Right renal pelvis (tissue), 4 donors: ENCODE measurements around the gene FXYD2. TPM values are rescaled to one million over a fixed set of nuclear protein-coding genes. Genes with fewer than 3 reads are reported as not detected.

ENCODE experiments used
- DNase-seq, 4 donors: peaks; one replicate each; pipeline ENCODE4 v3.0.0-alpha.2; 2013; ENCODE audit warnings: low read depth in 4 of 4, low spot score in 3 of 4, missing footprints in 1 of 4
- polyA plus RNA-seq, 4 donors: library from polyadenylated mRNA; unstranded; fragments of 120-200 nt; gene quantifications; one replicate each; pipeline ENCODE4 v1.2.1, GENCODE V29; 2013; ENCODE audit not compliant: insufficient read length in 4 of 4

The FXYD2 gene
- polyA plus RNA-seq, 4 donors = 408 to 622 (median 443) TPM

DNA sequence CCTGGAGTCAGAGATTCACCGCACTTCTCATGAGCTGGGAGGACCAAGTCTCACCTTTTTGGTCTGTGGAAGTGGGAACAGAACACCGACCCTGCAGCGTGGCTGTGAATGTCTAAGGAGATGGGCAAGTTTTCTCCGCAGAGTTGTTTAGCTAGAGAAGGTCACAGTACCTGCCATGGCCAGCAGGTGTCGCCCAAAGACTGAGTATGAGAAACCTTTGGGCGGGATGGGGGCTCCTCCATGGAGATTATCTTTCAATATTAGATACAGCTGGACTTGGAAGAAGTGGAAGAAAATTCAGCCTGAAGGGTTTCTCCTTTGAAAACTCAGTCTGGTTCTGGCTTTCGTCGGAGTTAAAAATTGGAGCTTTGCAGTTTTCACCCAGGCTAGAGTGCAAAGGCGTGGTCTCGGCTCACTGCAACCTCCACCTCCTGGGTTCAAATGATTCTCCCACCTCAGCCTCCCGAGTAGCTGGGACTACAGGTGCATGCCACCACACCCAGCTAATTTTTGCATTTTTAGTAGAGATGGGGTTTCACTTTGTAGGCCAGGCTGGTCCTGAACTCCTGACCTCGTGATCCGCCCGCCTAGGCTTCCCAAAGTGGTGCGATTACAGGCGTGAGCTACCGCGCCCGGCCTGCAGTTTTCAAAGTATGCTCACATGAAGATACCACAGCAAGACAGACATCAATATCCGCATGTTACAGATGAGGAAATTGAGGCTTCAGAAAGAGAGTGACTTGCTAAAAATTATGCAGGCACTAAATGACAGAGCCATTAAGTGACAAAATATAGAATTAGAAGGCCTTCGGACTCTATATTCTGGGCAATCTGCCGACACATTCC, 16.8 kb downstream of the FXYD2 start:
- no peak for DNase-seq

DNA sequence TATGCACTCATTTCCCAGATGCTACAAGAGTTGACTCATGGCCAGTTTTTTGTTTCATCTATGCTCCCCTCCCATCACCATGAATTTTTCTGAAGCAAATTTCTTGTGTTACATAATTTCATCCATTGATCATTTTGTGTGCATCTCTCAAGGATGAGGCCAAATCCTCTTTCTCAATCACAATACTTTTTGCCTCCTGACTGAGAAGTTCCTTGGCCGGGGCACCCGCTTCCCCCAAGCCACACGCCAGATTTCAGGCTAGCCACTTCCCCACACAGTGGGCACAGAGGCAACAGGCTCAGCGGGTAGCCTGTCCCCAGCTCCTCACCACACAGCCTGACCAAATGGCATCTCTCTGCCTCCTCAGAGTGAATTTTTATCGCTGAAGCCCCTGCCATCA, 17.7 kb downstream of the FXYD2 start:
- no peak for DNase-seq

- DNase-seq = no peak
These were observed 19.5 kb downstream of the FXYD2 start for GRCh38 chr11:117805045-117805444.

- no peak for DNase-seq
These were observed 20.6 kb downstream of the FXYD2 start for GRCh38 chr11:117803896-117804295.

- no peak for DNase-seq
These were observed 24.9 kb downstream of the FXYD2 start for GRCh38 chr11:117799634-117800033.

DNA sequence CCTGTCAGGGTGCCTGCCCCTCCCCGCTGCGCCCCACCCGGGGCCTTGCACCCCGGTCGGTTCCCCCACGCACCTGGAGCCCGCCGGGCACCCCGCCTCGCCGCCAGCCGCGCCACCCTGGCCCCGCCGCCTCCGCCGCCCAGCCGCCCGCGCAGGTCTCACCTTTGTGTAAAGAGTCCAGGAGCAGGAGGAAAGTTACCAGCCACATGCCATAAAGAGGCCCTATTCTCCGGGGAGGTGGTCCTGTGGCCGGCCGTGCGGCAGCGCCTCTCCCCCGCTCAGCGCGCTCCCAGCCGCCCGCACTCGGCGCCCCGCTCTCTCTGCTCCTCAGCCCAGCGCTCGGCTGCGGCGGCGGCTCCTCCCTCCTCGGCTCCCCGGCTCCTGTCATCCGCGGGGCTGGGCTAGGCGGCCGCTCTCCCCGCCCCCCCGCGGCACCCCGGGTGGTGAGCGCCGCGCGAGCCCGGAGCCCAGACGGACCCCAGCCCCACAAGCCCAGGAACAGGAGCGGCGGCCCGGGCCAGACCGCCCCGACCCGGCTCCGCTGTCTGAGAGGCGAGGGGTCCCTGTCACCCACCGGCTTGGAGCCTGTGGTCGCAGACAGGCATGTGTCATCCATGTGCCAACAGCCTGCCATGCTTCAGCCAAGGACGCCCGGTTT, 27.5 kb downstream of the FXYD2 start, which contains the start of gene DSCAML1:
DSCAML1 (minus strand) TSS at position 345 of the 658 bp plus-strand sequence; CDS start at position 208, 137 bp downstream.
- DNase-seq = no peak

- DNase-seq = no peak
These were observed 28.1 kb downstream of the FXYD2 start for GRCh38 chr11:117796456-117796871.

- no peak for DNase-seq
These were observed 28.7 kb downstream of the FXYD2 start for GRCh38 chr11:117795638-117796455.

GRCh38 chr11:117794772-117795629, 29.5 kb downstream of the FXYD2 start:
- no peak for DNase-seq

DNA sequence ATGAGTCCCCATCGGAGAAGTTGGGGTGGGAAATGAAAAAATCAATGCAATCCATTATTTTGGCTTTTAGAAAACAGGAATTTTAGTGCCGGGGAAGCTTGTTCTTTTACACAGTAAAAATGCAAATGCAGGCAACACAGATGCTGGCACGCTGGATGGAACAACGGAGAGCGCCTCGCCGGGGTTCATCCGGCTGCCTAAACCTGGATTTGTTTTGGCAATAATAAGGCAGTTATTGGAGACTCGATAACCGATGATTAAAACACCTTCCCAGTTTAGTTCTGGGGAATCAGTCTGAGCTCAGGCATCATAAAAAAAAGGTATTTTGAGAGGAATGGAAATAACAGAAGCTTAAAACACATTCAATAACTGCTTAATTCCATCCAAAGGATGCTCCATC, 30.4 kb downstream of the FXYD2 start:
- no peak for DNase-seq

GRCh38 chr11:117793583-117793982, 31.0 kb downstream of the FXYD2 start:
- DNase-seq = no peak

DNA sequence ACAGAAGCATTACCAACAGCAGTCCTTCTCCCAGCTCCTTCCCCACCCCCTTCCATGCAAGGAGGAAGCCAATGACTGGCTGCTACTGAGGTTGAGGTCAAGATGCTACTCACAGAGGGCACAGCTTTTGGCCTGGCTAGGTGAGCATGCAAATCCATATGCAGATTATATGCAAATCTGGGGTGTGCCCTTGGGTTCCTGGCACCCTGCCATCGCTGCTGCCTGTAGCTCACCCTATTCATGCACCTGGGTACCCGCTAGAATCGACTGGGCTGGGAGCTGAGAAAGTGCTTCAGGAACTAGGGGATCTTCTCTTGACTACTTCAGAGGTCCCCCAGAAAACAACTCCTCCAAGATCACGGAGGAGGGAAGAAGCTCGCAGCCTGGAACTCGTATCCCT, 31.6 kb downstream of the FXYD2 start:
- DNase-seq = no peak

- no peak for DNase-seq
These were observed 32.3 kb downstream of the FXYD2 start for GRCh38 chr11:117792241-117792640.

DNA sequence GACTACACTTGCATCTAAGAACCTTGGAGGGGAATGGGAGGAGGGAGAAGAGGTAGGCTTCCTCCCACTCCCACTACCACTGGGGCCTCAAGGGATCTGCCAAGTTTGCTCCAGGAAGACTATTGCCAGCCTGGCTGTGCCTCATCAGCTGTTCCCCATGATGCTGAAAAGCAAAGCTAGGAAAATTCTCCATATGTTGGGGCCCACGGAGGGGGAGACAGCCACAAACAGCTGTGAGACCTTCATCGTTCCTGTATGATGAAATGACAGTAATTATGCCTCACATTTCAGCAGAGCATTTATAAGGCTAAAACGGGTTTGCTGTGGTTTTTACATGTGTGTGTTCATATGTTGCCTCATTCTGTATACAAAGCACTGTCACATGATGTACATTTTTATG, 34.3 kb downstream of the FXYD2 start:
- no peak for DNase-seq

- no peak for DNase-seq
These were observed 35.3 kb downstream of the FXYD2 start for GRCh38 chr11:117789241-117789640.

DNA sequence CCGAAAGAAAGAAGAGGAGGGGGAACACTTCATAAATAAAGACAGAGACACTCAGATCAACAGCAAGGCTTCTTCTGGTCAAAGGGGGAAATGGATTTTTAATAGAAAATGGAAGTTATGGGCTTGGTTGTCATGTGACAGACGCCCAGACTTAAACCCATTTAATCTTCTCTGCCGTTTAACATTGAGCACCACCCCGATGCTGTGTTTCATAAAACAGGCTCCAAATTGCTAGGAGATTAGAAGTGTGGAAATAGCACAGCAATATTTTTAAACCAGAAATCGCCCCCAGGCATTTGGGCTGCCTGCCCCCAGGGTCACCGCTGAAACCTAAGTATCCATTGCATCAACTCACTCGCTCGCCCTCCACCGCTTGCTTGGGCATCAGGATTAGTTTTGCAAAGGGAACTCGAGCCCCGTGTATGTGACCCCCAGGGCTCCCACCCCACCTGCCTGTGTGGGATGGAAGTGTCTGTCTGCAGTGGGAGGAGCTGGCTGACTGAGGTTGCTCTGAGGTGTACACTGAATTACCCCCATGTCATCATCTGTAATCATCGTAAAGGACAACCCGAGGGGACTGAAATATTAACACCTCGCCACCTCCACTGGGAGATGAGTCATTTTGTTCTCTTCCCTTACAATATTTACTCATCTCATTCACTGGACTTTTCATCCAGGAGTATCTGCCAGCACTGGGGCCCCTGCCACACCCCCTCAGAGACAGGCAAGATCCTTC, 38.2 kb downstream of the FXYD2 start:
- DNase-seq = no peak

GRCh38 chr11:117782101-117782500, 42.4 kb downstream of the FXYD2 start:
- no peak for DNase-seq

DNA sequence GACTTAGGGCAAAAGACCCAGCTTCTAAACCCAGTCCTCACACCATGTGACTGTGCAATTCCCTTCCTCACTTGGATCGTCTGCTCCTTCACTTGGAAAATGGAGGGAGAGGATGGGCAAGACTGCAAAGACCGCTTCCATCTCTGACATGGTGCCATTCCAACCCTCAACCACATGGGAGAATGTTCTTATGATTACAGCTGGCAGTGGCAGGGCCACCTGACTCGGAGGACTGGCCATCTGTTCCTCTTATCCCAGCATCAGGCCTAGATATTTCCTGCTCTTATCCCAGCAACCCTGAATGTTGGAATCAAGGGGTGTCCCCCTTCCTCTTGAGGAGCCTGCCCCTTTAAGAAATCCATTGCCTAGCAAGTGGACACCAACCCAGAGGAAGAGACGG, 42.9 kb downstream of the FXYD2 start:
- no peak for DNase-seq

- no peak for DNase-seq
These were observed 44.1 kb downstream of the FXYD2 start for GRCh38 chr11:117780456-117780855.

DNA sequence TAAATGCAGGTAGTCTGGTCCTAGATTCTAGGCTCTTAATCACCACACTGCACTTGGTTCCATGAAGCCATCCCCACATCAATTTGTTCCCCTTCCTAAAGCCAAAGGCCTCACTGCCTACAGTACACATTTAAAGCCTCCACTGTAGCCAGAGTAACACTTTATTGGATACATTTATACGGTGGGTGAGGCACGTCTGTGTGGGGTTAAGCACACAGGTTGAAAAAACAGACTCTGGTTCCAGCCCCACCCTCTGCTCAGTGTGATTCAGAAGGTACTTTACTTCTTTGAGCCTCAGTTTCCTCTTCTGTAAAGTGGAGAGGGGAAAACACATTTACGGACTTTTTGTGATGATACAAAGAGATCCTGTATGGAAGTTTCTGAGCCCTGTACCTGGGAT, 50.0 kb downstream of the FXYD2 start:
- no peak for DNase-seq
